ENCODE results near the gene TECTA. TPM values are rescaled to one million over a fixed set of nuclear protein-coding genes. Genes with fewer than 3 reads are reported as not detected.

Gene TECTA
- polyA plus RNA-seq, 1 of the 3 experiments (the other 2 are of a cell fraction): 0.58 TPM

- H2AFZ ChIP-seq (ENCODE audit: low read depth): no peak overlapping the region
- peaks cover 0 to 2% of the 10 kb centered on the region in 2 experiments; a peak in 1 of 4 replicates for H3K4me1 ChIP-seq (ENCODE audit: control insufficient read depth in 1 of 2, insufficient read depth in 2 of 2, low read depth in 1 of 2, low read length in 1 of 2)
- no peaks in the 10 kb centered on the region for H3K27me3 ChIP-seq (ENCODE audit: insufficient read depth)
- no peak overlapping the region for H3K4me3 ChIP-seq (ENCODE audit: low read depth in 2 of 2, low read length in 1 of 2)
- no peaks in the 10 kb centered on the region for H4K20me1 ChIP-seq (ENCODE audit: insufficient read depth)
- H3F3A ChIP-seq (replicated peaks; ENCODE audit: insufficient read depth): no peaks in the 10 kb centered on the region
- DNase-seq: no peak
- WGBS (ENCODE audit: low lambda C conversion rate): 36% methylated on average over 1 of the region's 1 CpG
- no peak overlapping the region for H3K27ac ChIP-seq (ENCODE audit: low read depth in 2 of 2, low read length in 1 of 2)
- H3K9me2 ChIP-seq: no peaks in the 10 kb centered on the region
- H3K4me2 ChIP-seq: no peak overlapping the region
- POLR2A ChIA-PET: no interaction called here
- H3K36me3 ChIP-seq (replicated peaks in 1 of 2; ENCODE audit: control insufficient read depth in 1 of 2, insufficient read depth in 2 of 2, low read length in 1 of 2): no peaks in the 10 kb centered on the region
- no peak for TF ChIP-seq MEF2A (IDR thresholded peaks at IDR 0.05; ENCODE audit: borderline replicate concordance, low read depth)
- TF ChIP-seq MXI1 (IDR thresholded peaks at IDR 0.05; ENCODE audit: low read depth, low read length): no peak
- TF ChIP-seq RFX5 (IDR thresholded peaks at IDR 0.05; ENCODE audit: low read length): no peak
- no peak for TF ChIP-seq EP300 (IDR thresholded peaks at IDR 0.05; ENCODE audit: borderline replicate concordance in 1 of 2, low read depth in 1 of 2, low read length in 1 of 2)
- no peak for TF ChIP-seq ELF1 (IDR thresholded peaks at IDR 0.05)
- TF ChIP-seq NRF1 (IDR thresholded peaks at IDR 0.05; ENCODE audit: low read depth, low read length): no peak
- TF ChIP-seq RCOR1 (IDR thresholded peaks at IDR 0.05; ENCODE audit: low read length): no peak
- no peak for TF ChIP-seq ZBTB33 (IDR thresholded peaks at IDR 0.05; ENCODE audit: borderline replicate concordance, low read depth)
- TF ChIP-seq TCF12 (IDR thresholded peaks at IDR 0.05): no peak
- TF ChIP-seq, protein P1, sequence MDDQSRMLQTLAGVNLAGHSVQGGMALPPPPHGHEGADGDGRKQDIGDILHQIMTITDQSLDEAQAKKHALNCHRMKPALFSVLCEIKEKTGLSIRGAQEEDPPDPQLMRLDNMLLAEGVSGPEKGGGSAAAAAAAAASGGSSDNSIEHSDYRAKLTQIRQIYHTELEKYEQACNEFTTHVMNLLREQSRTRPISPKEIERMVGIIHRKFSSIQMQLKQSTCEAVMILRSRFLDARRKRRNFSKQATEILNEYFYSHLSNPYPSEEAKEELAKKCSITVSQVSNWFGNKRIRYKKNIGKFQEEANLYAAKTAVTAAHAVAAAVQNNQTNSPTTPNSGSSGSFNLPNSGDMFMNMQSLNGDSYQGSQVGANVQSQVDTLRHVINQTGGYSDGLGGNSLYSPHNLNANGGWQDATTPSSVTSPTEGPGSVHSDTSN (IDR thresholded peaks at IDR 0.05): no peak
- no peak for TF ChIP-seq FOSL2 (IDR thresholded peaks at IDR 0.05; ENCODE audit: borderline replicate concordance, low read depth)
- TF ChIP-seq, protein P2, sequence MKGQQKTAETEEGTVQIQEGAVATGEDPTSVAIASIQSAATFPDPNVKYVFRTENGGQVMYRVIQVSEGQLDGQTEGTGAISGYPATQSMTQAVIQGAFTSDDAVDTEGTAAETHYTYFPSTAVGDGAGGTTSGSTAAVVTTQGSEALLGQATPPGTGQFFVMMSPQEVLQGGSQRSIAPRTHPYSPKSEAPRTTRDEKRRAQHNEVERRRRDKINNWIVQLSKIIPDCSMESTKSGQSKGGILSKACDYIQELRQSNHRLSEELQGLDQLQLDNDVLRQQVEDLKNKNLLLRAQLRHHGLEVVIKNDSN (IDR thresholded peaks at IDR 0.05; ENCODE audit: borderline replicate concordance, low read depth): no peak
- TF ChIP-seq FOXJ3 (CRISPR knock-in tag; IDR thresholded peaks at IDR 0.05): no peak
- no peak for TF ChIP-seq CTCF (IDR thresholded peaks at IDR 0.05)
- TF ChIP-seq, protein P3, sequence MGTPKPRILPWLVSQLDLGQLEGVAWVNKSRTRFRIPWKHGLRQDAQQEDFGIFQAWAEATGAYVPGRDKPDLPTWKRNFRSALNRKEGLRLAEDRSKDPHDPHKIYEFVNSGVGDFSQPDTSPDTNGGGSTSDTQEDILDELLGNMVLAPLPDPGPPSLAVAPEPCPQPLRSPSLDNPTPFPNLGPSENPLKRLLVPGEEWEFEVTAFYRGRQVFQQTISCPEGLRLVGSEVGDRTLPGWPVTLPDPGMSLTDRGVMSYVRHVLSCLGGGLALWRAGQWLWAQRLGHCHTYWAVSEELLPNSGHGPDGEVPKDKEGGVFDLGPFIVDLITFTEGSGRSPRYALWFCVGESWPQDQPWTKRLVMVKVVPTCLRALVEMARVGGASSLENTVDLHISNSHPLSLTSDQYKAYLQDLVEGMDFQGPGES (IDR thresholded peaks at IDR 0.05; ENCODE audit: low read depth, low read length): no peak
- no peak for TF ChIP-seq EZH2phosphoT487 (IDR thresholded peaks at IDR 0.05; ENCODE audit: borderline replicate concordance, low read depth)
- TF ChIP-seq RAD21 (IDR thresholded peaks at IDR 0.05; ENCODE audit: low read length): no peak
- TF ChIP-seq CHD2 (IDR thresholded peaks at IDR 0.05; ENCODE audit: low read length, partially characterized antibody): no peak
- no peak for TF ChIP-seq MAX (IDR thresholded peaks at IDR 0.05; ENCODE audit: low read depth)
- TF ChIP-seq SMC3 (IDR thresholded peaks at IDR 0.05; ENCODE audit: low read depth, low read length): no peak
- H3K9me3 ChIP-seq: no peaks in the 10 kb centered on the region
- CTCF ChIA-PET: interaction anchor here (1.3 to 2.8 kb wide), 2 partner anchors 10 to 17 kb away, joined by 4 to 14 read pairs; no protein-coding TSS in a partner anchor
- no peaks in the 10 kb centered on the region for H3K79me2 ChIP-seq (ENCODE audit: insufficient read depth)
- no peak overlapping the region for H3K9ac ChIP-seq
Observed at GRCh38 chr11:121211626-121212025, 110.6 kb downstream of the TECTA start.
